Fibroblast of pulmonary artery (primary cell): ENCODE results near the gene LCK.

Experiments used
- DNase-seq: peaks from one replicate; pipeline ENCODE4 v3.0.0-alpha.2; 2010; ENCODE audit warnings: low read depth
- H3K4me3 ChIP-seq: replicated peaks from 2 replicates; pipeline ENCODE4 v1.5.1; 2011; ENCODE audit warnings: low read depth, mild to moderate bottlenecking, control low read depth, low read length, moderate library complexity
- TF ChIP-seq, protein P1 (sequence below): IDR thresholded peaks from 2 replicates; pipeline ENCODE4 v1.5.1; 2011; ENCODE audit warnings: mild to moderate bottlenecking, control low read depth, low read length, inconsistent platforms; ENCODE audit errors: missing control alignments

LCK gene

DNA sequence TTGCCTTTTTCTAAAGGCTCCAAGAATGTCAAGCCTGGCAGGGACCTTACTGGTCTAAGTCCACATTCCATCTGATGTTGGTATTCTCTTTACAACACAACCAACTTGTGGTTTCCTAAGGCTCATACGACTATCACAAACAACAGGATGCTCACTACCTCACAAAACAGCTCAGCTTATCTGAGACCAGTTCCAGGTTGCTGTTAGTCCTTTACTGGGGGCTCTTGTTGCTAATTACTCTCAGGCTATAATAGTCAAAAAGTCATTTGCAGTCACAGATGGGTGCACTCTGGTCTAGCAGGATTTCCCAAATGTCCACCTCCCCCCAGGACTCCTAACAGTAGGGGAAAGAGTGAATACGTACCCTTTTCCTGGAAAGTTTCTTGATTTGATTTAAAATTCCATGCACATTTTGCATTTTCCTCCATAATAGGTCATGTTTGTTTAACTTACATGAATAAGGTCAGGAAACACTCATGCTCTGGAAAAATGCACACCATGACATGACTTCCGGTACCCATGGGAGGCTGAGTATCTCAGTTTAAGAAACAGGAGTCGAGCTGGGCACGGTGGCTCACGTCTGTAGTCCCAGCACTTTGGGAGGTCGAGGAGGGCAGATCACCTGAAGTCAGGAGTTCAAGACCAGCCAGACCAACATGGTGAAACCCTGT, 16.0 kb downstream of the LCK start:
- TF ChIP-seq, protein P1, sequence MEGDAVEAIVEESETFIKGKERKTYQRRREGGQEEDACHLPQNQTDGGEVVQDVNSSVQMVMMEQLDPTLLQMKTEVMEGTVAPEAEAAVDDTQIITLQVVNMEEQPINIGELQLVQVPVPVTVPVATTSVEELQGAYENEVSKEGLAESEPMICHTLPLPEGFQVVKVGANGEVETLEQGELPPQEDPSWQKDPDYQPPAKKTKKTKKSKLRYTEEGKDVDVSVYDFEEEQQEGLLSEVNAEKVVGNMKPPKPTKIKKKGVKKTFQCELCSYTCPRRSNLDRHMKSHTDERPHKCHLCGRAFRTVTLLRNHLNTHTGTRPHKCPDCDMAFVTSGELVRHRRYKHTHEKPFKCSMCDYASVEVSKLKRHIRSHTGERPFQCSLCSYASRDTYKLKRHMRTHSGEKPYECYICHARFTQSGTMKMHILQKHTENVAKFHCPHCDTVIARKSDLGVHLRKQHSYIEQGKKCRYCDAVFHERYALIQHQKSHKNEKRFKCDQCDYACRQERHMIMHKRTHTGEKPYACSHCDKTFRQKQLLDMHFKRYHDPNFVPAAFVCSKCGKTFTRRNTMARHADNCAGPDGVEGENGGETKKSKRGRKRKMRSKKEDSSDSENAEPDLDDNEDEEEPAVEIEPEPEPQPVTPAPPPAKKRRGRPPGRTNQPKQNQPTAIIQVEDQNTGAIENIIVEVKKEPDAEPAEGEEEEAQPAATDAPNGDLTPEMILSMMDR: no peak
- DNase-seq: peak; percentile 60
- no peak overlapping the region for H3K4me3 ChIP-seq

GRCh38 chr1:32269744-32270143, 18.7 kb downstream of the LCK start:
- TF ChIP-seq, protein P1: no peak
- no peak overlapping the region for H3K4me3 ChIP-seq
- no peak for DNase-seq

- no peak for DNase-seq
- no peak overlapping the region for H3K4me3 ChIP-seq
- TF ChIP-seq, protein P1: no peak
Observed at GRCh38 chr1:32272557-32273390, 21.7 kb downstream of the LCK start.

DNA sequence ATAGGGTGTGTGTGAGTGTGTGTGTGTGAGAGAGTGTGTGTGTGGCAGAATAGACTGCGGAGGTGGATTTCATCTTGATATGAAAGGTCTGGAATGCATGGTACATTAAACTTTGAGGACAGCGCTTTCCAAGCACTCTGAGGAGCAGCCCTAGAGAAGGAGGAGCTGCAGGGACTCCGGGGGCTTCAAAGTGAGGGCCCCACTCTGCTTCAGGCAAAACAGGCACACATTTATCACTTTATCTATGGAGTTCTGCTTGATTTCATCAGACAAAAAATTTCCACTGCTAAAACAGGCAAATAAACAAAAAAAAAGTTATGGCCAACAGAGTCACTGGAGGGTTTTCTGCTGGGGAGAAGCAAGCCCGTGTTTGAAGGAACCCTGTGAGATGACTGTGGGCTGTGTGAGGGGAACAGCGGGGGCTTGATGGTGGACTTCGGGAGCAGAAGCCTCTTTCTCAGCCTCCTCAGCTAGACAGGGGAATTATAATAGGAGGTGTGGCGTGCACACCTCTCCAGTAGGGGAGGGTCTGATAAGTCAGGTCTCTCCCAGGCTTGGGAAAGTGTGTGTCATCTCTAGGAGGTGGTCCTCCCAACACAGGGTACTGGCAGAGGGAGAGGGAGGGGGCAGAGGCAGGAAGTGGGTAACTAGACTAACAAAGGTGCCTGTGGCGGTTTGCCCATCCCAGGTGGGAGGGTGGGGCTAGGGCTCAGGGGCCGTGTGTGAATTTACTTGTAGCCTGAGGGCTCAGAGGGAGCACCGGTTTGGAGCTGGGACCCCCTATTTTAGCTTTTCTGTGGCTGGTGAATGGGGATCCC, 22.5 kb downstream of the LCK start:
- H3K4me3 ChIP-seq: no peak overlapping the region
- TF ChIP-seq, protein P1: no peak
- DNase-seq: no peak

- H3K4me3 ChIP-seq: no peak overlapping the region
- no peak for DNase-seq
- TF ChIP-seq, protein P1: no peak
Observed at GRCh38 chr1:32274646-32275340, 23.7 kb downstream of the LCK start.

GRCh38 chr1:32275424-32275823, 24.4 kb downstream of the LCK start:
- TF ChIP-seq, protein P1: no peak
- H3K4me3 ChIP-seq: no peak overlapping the region
- peak; percentile 14 for DNase-seq
